Left kidney (tissue), 2 donors: ENCODE results near the gene PCAT6. TPM values are rescaled to one million over a fixed set of nuclear protein-coding genes. Genes with fewer than 3 reads are reported as not detected.
"Not testable (repeated sequence)": the region's sequence is repeated elsewhere in the genome, so short reads cannot be mapped to it uniquely, and the experiment has no call there.

Source experiments
- DNase-seq: peaks from one replicate; pipeline ENCODE4 v3.0.0-alpha.2; 2013
- polyA plus RNA-seq: library from polyadenylated mRNA; unstranded; fragments of 120-200 nt; gene quantifications from one replicate; pipeline ENCODE4 v1.2.1, GENCODE V29; 2013; ENCODE audit not compliant: insufficient read length

PCAT6 gene
- polyA plus RNA-seq, 1 donor = 2.9 TPM

DNA sequence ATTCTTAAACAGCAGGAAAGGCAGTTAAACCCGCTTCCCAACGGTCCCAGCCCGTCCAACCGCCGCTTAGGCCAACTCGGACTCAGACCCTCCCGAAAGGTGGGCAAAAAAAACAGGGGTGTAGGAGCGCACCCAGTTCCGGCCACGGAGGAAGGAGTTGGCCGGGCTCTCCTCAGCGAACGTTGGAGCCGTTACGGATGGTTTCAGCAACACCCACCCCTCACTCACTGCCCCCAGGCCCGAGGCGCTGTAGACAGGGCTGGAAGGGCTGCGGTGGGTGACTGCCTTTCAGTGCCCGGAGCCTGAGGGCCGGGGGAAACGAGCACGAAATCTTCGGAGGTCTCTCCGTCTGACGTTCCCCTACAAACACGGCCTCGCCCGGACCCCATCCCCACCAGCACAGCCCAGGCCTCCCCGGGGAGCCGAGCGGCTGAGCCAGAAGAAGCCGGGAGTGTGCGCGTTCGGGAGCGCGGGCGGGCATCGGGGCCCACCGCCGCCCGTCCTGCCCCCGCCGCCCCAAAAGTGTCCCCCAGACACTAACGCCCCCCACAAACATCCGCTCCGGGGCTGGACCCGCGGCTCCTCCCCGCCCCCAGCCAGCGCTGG lies 3.8 kb upstream of the PCAT6 start:
- DNase-seq = no peak

GRCh38 chr1:202807451-202807925 lies 3.3 kb upstream of the PCAT6 start:
- DNase-seq = no peak

DNA sequence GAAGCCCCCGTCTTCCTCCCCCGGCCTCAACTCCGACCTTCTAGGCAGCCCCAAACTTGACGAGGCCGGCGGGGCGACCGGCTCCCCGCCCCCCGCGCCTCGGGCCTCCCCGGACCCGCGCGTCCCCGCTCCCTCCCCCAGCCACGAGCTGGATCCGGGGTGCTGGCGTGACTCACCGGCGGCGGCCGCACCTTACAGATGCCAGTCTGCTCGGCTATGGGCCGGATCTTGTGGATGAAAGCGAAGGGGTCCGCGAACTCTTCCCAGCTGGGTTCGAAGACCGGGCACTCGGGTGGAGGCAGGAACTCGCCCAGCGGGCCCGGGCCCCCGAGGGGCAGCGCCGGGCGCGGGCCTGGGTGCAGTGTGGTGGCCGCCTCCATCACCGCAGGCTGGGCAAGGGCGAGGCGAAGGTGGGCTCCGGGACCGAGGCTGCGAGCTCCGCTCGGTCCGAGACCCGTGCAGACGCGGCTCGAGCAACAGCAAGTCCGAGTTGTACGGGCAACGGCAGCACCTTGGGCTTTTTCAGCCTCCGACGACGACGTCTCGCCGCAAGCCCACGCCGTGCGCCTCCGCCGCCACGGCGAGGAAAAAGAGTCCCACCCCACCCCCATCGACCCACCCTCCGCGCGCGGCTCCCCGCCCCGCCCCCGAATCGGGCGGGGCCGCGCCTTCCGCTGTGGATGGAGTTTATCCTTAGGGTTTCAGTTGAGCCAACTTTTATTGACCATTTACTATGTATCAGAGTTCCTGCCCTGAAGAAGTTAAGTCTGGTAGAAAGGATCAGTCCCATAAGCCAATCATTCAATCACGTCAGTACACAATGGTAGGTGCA lies 2.6 kb upstream of the PCAT6 start, which contains the start of gene KDM5B:
Gene KDM5B, minus strand, starts transcription at position 496 of the 832 bp plus-strand sequence. Its CDS starts 116 bp downstream, at position 380.
- DNase-seq = no peak

GRCh38 chr1:202809597-202810159 lies 1.1 kb upstream of the PCAT6 start:
- DNase-seq = no peak

DNA sequence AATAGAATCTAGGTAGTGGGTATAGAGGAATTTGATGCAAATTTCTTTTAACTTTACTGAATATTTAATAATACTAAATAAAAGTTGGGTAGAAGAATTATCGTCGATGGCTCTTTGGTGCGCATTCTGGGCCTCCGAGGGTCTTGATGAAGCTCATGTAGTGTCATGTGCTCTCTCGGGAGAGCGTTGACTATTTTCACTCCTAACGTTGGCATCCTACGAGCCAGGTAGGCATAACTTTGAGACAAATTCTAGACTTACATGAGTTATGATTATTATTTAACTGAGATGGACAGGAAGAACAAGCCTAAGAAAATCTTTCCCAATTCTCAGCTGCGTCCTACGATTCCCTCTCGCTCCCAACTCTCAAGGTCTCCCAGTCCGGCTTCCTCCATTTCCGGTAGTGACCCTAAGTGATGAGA lies 550 bp upstream of the PCAT6 start:
- DNase-seq = no peak

DNA sequence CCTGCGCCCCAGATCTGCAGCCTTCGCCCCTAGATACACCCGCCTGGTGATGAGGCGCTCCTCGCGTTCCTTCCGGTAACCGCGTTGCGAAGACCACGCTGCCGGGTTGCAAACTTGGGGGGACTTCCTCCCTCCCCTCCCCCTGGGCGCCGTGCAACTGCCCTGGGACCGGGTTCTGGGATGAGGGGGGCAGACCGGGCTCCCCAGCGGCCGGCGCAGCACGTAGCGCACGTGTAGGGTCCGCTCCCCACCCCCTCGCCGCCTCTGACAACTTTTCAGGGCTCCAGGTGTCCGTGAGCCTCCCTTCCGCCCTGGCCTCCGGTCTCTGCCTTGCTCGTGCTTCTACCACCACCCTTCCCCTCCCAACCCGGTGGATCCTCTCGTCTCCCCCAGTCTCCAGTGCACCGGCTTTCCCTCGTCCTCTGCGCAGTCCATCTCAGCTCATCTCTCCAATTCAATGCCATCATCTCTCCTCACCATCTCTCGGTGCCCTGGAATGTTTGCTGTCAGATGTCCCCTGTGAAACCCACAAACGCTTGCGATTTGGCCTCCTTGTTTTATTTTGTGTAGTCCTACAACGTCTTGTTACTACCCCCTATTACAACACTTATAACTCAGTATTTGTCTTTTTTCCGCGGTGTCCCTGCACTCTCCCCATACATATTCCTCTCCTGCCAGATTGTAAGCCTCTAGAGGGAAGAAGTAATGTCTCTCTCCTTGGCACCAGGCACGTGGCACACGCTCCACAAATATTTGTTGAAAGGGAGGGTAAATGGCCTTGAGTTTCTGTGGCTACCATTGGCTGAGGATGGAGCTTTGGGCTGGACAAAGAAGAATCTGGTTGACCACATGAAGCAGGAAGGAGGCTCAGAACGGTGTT lies 782 bp downstream of the PCAT6 start:
- DNase-seq = no peak

DNA sequence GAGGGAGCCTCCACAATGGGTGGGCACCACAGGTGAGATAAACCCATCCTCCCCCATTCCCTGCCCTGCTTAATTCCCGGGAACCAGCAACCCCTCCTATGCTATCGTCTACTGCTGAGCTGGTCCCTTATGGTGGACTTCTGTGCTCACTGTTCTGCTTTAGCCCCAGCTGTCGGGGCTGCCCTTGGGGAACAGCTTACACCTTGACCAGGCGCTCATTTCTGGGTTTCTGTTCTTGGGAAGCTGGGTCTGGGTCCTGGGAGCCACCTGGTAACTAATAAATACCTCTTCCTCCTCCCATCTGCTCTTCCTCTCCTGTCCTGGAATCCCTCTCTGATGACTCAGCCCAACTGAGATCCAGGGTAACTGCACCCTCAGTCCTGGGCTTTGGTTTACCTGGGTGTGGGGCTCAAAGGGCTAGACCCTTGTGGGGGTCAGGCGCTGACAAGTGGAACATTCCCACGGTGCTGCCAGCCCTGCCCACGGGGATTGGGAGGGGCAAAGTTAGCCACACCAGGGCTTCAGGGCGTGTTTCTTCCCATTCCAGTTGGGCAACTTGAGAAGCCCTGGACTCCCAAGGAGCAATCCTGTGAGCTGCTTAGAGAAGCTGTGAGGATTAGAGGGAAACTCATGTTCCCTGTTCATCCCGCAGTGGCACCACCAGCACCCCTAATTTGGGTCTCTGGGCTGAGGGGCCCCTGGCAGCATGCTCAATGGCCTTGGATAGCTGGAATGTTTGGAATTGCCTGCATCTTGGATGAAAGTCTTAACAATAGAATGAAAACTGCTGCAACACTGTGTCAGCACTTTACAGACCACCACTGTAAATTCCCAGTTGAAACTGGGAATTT lies 1.6 kb downstream of the PCAT6 start:
- DNase-seq = no peak

GRCh38 chr1:202815120-202815519 lies 4.4 kb downstream of the PCAT6 start:
- DNase-seq = no peak

DNA sequence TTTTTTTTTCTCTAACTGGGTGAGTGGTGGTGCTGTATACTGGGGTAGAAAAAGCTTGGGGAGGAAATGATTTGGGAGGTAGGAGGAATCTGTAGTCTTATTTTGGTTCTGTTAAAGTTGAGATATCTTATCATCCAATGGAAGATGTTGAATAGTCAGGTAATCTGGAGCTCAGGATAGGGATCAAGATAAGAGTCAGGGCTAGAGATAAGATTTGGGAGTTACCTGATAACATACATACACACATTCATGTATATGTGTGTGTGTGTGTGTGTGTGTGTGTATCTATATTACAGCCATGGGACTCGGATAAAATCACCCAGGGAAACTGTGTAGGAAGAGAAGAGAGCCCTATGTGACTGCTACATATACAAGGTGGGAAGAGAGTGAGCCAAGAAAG lies 8.1 kb downstream of the PCAT6 start:
- DNase-seq = no peak

DNA sequence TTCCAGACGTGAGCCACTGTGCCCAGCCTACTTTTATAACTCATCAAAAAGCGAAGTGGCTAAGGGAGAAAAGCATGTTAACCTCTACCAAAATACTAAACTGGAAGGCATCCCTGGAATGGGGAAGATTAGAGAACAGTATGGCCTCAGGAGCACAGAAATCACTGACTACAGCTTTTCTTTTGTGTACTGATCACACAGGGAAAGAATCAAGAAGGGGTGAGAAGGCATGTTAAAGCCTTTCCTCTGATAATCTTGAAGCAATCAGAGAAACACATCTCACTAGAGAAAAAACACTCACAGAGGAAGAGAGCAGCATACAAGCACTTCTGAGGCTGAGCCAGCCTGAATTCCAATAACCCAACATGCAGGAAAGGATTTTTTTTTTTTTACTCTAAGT lies 10.7 kb downstream of the PCAT6 start:
- no peak for DNase-seq

- DNase-seq = no peak
Measured at GRCh38 chr1:202825748-202826147, 15.0 kb downstream of the PCAT6 start.

- DNase-seq = not testable (repeated sequence)
Measured at GRCh38 chr1:202829223-202829622, 18.5 kb downstream of the PCAT6 start.

- DNase-seq = no peak
Measured at GRCh38 chr1:202831906-202832305, 21.2 kb downstream of the PCAT6 start.

DNA sequence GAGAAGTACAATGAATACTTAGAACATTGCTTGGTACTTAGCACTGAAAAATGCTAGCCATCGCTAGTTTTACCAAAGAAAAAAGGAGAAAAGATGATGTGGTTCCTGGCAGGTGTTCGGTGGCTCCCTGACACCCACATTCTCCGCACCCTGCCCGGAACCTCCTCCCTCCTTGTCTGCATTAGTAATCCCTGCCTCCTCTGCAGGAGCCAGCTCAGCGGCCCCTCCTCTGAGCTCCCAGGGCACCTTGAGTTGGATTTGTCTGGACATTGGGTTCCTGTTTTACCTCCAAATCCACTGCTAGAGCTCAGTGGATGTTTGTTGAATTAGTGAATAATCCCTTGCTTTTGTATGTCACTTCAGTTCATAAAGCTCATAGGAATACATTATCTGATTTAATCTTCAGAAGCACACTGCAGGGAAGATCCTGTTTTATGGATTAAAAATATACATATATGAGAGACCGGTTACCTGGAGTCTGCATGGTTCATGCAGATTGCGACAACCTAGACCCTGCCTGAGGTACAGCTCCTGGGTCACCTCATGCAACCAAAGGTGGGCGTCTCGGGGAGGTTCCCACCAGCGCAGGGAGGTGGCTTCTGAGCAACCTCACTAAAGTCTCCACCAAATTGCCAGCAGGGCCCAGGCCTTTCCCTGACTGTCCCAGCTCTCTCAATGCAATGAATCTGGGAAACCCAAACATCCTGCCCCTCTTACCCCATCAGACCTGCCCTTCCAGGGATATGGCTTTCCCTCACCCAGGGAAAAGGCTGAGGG lies 24.2 kb downstream of the PCAT6 start:
- DNase-seq = no peak

DNA sequence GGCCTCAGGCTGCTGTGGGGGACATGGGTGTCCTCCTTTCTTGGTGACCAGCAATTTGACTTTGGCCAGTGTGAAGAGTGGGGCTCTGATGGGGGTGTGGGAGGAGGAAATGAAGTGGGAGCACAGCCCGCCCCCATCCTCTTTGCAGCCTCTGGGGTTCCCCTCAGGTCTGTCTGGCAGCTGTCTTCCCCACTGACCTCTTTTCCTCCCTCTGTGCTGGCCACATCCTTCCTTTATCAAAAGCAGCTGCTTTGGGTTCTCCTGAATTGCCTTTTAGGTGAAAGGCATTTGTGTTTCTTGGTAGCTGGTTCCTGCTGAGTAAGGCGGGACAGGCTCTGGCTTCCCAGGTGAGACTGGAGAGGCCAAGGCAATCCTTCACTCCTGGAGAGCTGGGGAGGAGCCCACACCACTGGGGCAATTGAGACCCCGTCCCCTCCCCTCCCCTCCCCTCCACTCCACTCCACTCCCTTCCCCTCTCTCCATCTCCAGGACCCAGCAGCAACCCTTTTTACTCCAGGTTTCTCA lies 24.9 kb downstream of the PCAT6 start:
- DNase-seq = no peak

DNA sequence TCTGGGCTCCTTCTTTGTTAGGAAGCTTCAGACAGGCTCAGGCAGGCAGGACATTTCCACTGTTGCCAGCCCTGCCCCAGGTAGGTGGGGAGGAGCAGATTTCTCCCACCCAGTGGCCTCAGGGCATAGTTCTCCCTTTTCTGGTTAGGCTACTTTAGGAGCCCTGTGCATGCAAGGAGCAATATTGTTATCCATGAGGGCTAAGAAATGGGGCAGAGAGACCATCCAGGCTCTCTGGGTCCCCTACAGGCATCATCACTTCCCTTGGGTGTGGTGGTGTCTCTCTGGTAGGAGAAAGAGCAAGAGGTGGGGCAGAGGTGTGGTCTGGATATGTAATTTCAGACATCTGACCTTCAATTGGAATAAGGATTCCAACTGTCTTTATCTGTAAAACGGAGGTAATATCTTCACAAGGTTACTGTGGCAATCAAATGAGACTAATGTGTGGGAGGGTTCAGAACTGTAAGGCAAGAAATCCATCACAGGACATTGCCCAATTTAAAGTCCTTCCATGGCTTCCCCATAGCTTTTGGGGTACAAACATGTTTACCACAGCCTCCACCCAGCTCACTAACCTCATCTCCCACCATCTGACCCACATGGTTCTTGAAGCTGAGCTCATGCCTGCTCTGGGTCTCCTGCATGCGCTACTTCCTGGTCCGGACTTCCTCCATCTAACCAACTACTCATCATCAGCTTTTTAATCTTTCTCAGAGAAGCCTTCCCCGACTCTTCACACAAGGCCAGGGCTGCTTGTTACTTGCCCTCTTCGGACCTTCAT lies 26.1 kb downstream of the PCAT6 start:
- no peak for DNase-seq

- DNase-seq = no peak
Measured at GRCh38 chr1:202837746-202838262, 27.1 kb downstream of the PCAT6 start.

GRCh38 chr1:202843081-202843480 lies 32.3 kb downstream of the PCAT6 start:
- no peak for DNase-seq

DNA sequence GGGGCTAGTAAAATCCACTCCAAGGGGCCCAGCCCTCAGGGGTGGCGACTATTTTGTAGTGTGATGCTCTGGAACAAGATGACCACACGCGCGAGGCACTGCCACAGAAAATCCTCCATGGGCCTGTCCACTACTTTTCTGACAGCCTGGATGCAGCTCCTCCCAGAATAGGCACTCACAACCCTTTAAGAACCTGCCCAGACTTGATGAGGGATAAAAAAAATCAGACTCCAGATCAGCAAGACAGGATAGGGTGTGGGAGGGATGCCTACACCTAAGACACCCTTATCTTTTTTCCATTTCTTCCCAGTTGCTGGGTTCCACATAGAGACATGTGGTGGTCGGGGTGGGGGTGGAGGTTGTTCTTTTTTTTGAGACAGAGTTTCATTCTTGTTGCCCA lies 33.5 kb downstream of the PCAT6 start:
- no peak for DNase-seq
